Stomach smooth muscle (tissue), 2 donors: ENCODE data around the gene TNFSF15.

Source experiments
- H3K27ac ChIP-seq: one replicate; pipeline ENCODE4 v1.7.0; 2013; ENCODE audit warnings: mild to moderate bottlenecking, low read length, inconsistent platforms
- H3K27me3 ChIP-seq, 2 donors: one replicate each; pipeline ENCODE4 v1.7.0; 2013; ENCODE audit warnings: low read length in 2 of 2; ENCODE audit not compliant: insufficient read depth in 2 of 2, control insufficient read depth in 1 of 2
- H3K36me3 ChIP-seq, 2 donors: one replicate each; pipeline ENCODE4 v1.7.0; 2013; ENCODE audit warnings: low read length in 2 of 2; ENCODE audit not compliant: control insufficient read depth in 2 of 2, insufficient read depth in 2 of 2
- H3K4me1 ChIP-seq: one replicate; pipeline ENCODE4 v1.7.0; 2013; ENCODE audit warnings: low read length; ENCODE audit not compliant: control insufficient read depth, insufficient read depth
- H3K4me3 ChIP-seq, 2 donors: one replicate each; pipeline ENCODE4 v1.7.0; 2013; ENCODE audit warnings: low read length in 2 of 2
- H3K9ac ChIP-seq, 2 donors: one replicate each; pipeline ENCODE4 v1.7.0; 2013; ENCODE audit warnings: low read length in 2 of 2, mild to moderate bottlenecking in 1 of 2
- H3K9me3 ChIP-seq, 2 donors: one replicate each; pipeline ENCODE4 v1.7.0; 2013; ENCODE audit warnings: low read length in 2 of 2; ENCODE audit not compliant: control insufficient read depth in 2 of 2
- donor health status: healthy.
- donor health status: Pancreatic carcinoma.

Gene TNFSF15

GRCh38 chr9:114787781-114788498 is 17.9 kb downstream of the TNFSF15 start:
- Histone ChIP-seq H3K4me3 (no peak overlapping the region), H3K9me3 (no peaks in the 10 kb centered on the region), H3K27ac (no peak overlapping the region), H3K36me3 (no peaks in the 10 kb centered on the region), H3K4me1 (no peaks in the 10 kb centered on the region), H3K9ac (no peak overlapping the region), H3K27me3 (no peaks in the 10 kb centered on the region)

DNA sequence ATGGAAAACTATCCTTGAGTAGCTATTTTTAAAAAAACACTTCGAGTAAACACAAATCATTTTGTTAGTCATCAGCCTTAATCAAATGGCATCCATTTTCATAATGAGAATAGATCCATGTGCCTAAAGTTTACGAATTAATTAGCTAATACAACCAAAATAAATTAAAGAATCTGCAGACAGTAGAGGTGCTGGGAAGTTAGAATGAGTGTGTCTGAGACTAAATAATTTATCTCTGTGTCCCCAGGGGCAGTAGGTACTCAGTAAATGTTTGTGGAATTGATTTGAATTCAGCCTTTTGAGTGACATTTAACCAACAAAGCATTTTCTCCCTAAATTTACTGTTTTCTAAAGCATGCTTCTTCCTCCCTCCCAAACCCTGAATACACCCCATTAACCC is 18.6 kb downstream of the TNFSF15 start:
- no peak overlapping the region for H3K9ac ChIP-seq
- no peaks in the 10 kb centered on the region for H3K9me3 ChIP-seq
- H3K36me3 ChIP-seq: no peaks in the 10 kb centered on the region

GRCh38 chr9:114785866-114786650 is 19.8 kb downstream of the TNFSF15 start:
- H3K9ac ChIP-seq: no peak overlapping the region
- H3K9me3 ChIP-seq: no peaks in the 10 kb centered on the region
- H3K4me3 ChIP-seq: no peak overlapping the region
- H3K27me3 ChIP-seq: no peaks in the 10 kb centered on the region
- no peaks in the 10 kb centered on the region for H3K4me1 ChIP-seq
- H3K36me3 ChIP-seq: no peaks in the 10 kb centered on the region
- no peak overlapping the region for H3K27ac ChIP-seq

More for the DNA sequence above, 18.6 kb downstream of the TNFSF15 start:
- Histone ChIP-seq H3K27me3 (no peaks in the 10 kb centered on the region), H3K4me3 (no peak overlapping the region), H3K27ac (no peak overlapping the region), H3K4me1 (no peaks in the 10 kb centered on the region)

DNA sequence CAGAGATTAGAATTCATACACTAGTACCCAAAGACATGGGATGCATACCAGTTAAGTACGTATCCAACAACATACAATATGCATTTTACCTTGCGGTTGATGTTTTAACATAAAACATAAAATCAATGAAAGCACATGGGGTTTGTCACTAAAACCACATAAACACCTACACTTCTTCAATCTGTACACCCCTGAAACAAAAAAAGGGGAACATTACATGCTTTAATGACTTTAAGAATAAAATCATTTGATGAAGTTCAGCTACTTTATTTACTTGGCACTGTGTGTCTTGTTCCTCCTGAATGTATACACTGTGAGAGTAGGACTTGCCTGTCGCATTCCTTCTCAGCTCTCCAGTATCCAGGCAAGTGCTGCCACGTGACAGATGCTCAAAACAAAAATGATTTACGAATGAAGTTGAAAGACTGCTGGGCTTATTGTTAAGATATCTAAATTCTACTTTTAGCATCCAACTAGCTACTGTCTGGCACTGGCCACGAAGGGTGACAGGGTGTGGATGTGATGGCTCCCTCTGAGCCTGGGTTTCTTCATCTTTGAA is 21.0 kb downstream of the TNFSF15 start:
- Histone ChIP-seq H3K9me3 (no peaks in the 10 kb centered on the region), H3K36me3 (no peaks in the 10 kb centered on the region), H3K9ac (no peak overlapping the region), H3K27me3 (no peaks in the 10 kb centered on the region), H3K4me1 (no peaks in the 10 kb centered on the region), H3K4me3 (no peak overlapping the region), H3K27ac (no peak overlapping the region)

- Histone ChIP-seq H3K9me3 (no peaks in the 10 kb centered on the region), H3K27me3 (no peaks in the 10 kb centered on the region), H3K4me1 (no peaks in the 10 kb centered on the region), H3K36me3 (no peaks in the 10 kb centered on the region), H3K9ac (no peak overlapping the region), H3K4me3 (no peak overlapping the region), H3K27ac (no peak overlapping the region)
Measured at GRCh38 chr9:114782586-114782985, 23.3 kb downstream of the TNFSF15 start.

GRCh38 chr9:114779352-114779845 is 26.4 kb downstream of the TNFSF15 start:
- H3K4me3 ChIP-seq: no peak overlapping the region
- no peaks in the 10 kb centered on the region for H3K27me3 ChIP-seq
- H3K27ac ChIP-seq: no peak overlapping the region
- H3K9me3 ChIP-seq: no peaks in the 10 kb centered on the region
- H3K9ac ChIP-seq: no peak overlapping the region
- no peaks in the 10 kb centered on the region for H3K4me1 ChIP-seq
- no peaks in the 10 kb centered on the region for H3K36me3 ChIP-seq

DNA sequence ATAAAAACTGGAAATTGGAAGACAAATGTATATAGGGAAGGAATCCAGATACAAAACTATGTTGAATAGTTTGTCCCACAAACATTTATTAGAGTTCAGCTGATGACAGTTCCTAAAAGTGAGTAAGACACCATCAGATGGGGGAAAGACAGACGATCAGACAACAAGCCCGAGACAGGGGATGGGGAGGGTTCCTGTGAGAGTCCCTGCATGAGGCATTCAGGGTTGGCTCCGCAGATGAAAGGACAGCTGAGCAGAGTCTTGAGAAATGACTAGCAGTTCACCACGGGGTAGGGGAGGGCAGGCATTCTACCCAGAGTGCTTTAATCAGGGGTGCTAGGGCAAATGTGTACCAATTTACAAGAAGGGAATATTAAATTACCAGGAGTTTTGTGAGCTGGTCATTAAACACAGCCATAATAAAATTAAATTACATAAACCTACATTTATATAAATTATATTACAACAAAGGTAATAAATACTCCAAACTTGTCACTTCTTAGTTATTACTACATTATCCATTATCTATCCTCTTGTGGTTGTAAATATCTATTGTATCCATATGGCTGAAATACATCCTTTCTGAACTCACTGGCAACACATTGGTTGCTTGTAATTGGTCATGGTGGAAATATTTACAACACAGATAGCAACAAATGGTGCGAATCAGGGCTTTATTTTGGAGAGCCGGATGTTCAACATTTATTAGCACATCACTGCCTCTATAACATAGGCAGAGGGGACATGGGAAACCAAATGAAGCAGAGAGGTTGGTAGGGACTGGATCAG is 27.8 kb downstream of the TNFSF15 start:
- Histone ChIP-seq H3K36me3 (no peaks in the 10 kb centered on the region), H3K4me3 (no peak overlapping the region), H3K9me3 (no peaks in the 10 kb centered on the region), H3K27ac (no peak overlapping the region), H3K9ac (no peak overlapping the region), H3K27me3 (no peaks in the 10 kb centered on the region), H3K4me1 (no peaks in the 10 kb centered on the region)

GRCh38 chr9:114776683-114777399 is 29.0 kb downstream of the TNFSF15 start:
- H3K9me3 ChIP-seq: no peaks in the 10 kb centered on the region
- H3K36me3 ChIP-seq: no peaks in the 10 kb centered on the region
- no peak overlapping the region for H3K27ac ChIP-seq
- no peaks in the 10 kb centered on the region for H3K4me1 ChIP-seq
- no peaks in the 10 kb centered on the region for H3K27me3 ChIP-seq
- H3K9ac ChIP-seq: no peak overlapping the region
- no peak overlapping the region for H3K4me3 ChIP-seq

DNA sequence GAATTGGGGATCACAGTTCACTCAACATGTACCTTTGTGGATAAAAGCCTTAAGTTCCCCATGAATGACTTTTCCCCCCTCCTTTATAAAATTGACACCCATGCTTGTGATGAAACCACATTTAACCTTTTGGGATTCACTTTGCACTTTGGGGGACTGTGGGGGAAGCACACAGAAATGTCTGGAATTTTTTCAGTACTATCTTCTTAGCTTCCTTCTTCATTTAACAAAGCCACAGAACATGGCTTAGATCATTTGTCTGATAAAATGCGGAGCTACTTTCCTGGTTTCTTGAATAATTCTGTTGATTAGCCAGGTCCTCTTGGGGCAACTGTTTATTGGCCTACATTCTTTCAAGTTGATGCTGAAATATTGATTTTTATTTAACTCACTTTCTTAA is 29.9 kb downstream of the TNFSF15 start:
- Histone ChIP-seq H3K27ac (no peak overlapping the region), H3K4me3 (no peak overlapping the region), H3K4me1 (no peaks in the 10 kb centered on the region), H3K36me3 (no peaks in the 10 kb centered on the region), H3K27me3 (no peaks in the 10 kb centered on the region), H3K9me3 (no peaks in the 10 kb centered on the region), H3K9ac (no peak overlapping the region)

DNA sequence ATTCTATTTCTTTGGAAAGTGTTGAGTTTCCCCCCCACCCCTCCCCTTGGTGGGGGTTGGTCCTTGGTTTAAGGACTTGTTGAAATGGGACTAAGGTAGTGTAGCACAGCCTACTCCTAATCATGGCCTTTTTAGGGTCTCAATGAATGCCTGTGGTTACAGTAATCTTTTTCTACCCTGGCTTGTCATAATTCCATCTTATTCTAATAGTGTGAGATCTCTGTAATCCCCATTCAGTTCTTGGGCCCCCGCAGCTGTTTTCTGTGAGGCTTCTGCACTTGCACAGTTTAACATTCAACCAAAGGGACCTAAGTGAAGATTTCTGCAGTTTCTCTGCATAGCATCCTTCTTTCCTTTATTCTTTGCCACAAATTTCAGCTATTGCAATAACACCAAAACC is 30.7 kb downstream of the TNFSF15 start:
- H3K27ac ChIP-seq: no peak overlapping the region
- H3K4me1 ChIP-seq: no peaks in the 10 kb centered on the region
- H3K9ac ChIP-seq: no peak overlapping the region
- H3K36me3 ChIP-seq: no peaks in the 10 kb centered on the region
- H3K27me3 ChIP-seq: no peaks in the 10 kb centered on the region
- no peak overlapping the region for H3K4me3 ChIP-seq
- H3K9me3 ChIP-seq: no peaks in the 10 kb centered on the region
